ENCODE measurements around the gene DLX3. TPM values are rescaled to one million over a fixed set of nuclear protein-coding genes. Genes with fewer than 3 reads are reported as not detected.

The DLX3 gene
- total and polyA plus RNA-seq, 4 donors = not detected

GRCh38 chr17:49958723-49959122 is 36.3 kb downstream of the DLX3 start:
- TF ChIP-seq GABPA (IDR thresholded peaks at IDR 0.05 in 1 of 2, conservative IDR thresholded peaks at IDR 0.05 in 1 of 2) = no peak
- no peak for TF ChIP-seq RXRA (IDR thresholded peaks at IDR 0.05)
- TF ChIP-seq, protein P1, sequence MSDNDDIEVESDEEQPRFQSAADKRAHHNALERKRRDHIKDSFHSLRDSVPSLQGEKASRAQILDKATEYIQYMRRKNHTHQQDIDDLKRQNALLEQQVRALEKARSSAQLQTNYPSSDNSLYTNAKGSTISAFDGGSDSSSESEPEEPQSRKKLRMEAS (IDR thresholded peaks at IDR 0.05) = no peak
- no peak for TF ChIP-seq NR2F2 (IDR thresholded peaks at IDR 0.05)
- TF ChIP-seq FOXA2 (IDR thresholded peaks at IDR 0.05) = no peak
- no peak for TF ChIP-seq JUND (IDR thresholded peaks at IDR 0.05)
- TF ChIP-seq, protein P2, sequence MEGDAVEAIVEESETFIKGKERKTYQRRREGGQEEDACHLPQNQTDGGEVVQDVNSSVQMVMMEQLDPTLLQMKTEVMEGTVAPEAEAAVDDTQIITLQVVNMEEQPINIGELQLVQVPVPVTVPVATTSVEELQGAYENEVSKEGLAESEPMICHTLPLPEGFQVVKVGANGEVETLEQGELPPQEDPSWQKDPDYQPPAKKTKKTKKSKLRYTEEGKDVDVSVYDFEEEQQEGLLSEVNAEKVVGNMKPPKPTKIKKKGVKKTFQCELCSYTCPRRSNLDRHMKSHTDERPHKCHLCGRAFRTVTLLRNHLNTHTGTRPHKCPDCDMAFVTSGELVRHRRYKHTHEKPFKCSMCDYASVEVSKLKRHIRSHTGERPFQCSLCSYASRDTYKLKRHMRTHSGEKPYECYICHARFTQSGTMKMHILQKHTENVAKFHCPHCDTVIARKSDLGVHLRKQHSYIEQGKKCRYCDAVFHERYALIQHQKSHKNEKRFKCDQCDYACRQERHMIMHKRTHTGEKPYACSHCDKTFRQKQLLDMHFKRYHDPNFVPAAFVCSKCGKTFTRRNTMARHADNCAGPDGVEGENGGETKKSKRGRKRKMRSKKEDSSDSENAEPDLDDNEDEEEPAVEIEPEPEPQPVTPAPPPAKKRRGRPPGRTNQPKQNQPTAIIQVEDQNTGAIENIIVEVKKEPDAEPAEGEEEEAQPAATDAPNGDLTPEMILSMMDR (IDR thresholded peaks at IDR 0.05; ENCODE audit: low read depth, low read length, missing input control) = no peak
- no peak for TF ChIP-seq SP1 (IDR thresholded peaks at IDR 0.05)
- no peak for TF ChIP-seq TAF1 (conservative IDR thresholded peaks at IDR 0.05)
- no peak for TF ChIP-seq HNF4G (IDR thresholded peaks at IDR 0.05)
- TF ChIP-seq EGR1 (IDR thresholded peaks at IDR 0.05; ENCODE audit: low read depth in 2 of 2) = no peak
- TF ChIP-seq, protein P3, sequence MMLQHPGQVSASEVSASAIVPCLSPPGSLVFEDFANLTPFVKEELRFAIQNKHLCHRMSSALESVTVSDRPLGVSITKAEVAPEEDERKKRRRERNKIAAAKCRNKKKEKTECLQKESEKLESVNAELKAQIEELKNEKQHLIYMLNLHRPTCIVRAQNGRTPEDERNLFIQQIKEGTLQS (IDR thresholded peaks at IDR 0.05) = no peak
- no peak for TF ChIP-seq FOXA1 (IDR thresholded peaks at IDR 0.05)
- TF ChIP-seq RAD21 (IDR thresholded peaks at IDR 0.05) = no peak
- TF ChIP-seq, protein P4, sequence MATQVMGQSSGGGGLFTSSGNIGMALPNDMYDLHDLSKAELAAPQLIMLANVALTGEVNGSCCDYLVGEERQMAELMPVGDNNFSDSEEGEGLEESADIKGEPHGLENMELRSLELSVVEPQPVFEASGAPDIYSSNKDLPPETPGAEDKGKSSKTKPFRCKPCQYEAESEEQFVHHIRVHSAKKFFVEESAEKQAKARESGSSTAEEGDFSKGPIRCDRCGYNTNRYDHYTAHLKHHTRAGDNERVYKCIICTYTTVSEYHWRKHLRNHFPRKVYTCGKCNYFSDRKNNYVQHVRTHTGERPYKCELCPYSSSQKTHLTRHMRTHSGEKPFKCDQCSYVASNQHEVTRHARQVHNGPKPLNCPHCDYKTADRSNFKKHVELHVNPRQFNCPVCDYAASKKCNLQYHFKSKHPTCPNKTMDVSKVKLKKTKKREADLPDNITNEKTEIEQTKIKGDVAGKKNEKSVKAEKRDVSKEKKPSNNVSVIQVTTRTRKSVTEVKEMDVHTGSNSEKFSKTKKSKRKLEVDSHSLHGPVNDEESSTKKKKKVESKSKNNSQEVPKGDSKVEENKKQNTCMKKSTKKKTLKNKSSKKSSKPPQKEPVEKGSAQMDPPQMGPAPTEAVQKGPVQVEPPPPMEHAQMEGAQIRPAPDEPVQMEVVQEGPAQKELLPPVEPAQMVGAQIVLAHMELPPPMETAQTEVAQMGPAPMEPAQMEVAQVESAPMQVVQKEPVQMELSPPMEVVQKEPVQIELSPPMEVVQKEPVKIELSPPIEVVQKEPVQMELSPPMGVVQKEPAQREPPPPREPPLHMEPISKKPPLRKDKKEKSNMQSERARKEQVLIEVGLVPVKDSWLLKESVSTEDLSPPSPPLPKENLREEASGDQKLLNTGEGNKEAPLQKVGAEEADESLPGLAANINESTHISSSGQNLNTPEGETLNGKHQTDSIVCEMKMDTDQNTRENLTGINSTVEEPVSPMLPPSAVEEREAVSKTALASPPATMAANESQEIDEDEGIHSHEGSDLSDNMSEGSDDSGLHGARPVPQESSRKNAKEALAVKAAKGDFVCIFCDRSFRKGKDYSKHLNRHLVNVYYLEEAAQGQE (IDR thresholded peaks at IDR 0.05) = no peak
- no peak for TF ChIP-seq HNF4A (conservative IDR thresholded peaks at IDR 0.05)
- TF ChIP-seq, protein P5, sequence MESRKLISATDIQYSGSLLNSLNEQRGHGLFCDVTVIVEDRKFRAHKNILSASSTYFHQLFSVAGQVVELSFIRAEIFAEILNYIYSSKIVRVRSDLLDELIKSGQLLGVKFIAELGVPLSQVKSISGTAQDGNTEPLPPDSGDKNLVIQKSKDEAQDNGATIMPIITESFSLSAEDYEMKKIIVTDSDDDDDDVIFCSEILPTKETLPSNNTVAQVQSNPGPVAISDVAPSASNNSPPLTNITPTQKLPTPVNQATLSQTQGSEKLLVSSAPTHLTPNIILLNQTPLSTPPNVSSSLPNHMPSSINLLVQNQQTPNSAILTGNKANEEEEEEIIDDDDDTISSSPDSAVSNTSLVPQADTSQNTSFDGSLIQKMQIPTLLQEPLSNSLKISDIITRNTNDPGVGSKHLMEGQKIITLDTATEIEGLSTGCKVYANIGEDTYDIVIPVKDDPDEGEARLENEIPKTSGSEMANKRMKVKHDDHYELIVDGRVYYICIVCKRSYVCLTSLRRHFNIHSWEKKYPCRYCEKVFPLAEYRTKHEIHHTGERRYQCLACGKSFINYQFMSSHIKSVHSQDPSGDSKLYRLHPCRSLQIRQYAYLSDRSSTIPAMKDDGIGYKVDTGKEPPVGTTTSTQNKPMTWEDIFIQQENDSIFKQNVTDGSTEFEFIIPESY (IDR thresholded peaks at IDR 0.05) = no peak
- TF ChIP-seq YY1 (IDR thresholded peaks at IDR 0.05) = no peak
- WGBS = 92% methylated on average over 4 of the region's 4 CpGs
- H3K36me3 ChIP-seq (ENCODE audit: control insufficient read depth in 4 of 4, insufficient read depth in 3 of 4, low read depth in 1 of 4, low read length in 3 of 4) = no peaks in the 10 kb centered on the region
- no peaks in the 10 kb centered on the region for H3K9me3 ChIP-seq (ENCODE audit: control insufficient read depth in 4 of 4, low read length in 3 of 4)
- H3K27ac ChIP-seq (ENCODE audit: low read depth in 1 of 2, low read length in 2 of 2) = no peak overlapping the region
- peaks cover 0 to under 1% (median under 1%) of the 10 kb centered on the region in 4 donors for H3K4me1 ChIP-seq (ENCODE audit: control insufficient read depth in 4 of 4, insufficient read depth in 4 of 4, low read length in 3 of 4)
- DNase-seq (ENCODE audit: low spot score) = no peak
- peaks cover 0 to 10% (median 4%) of the 10 kb centered on the region in 4 donors for H3K27me3 ChIP-seq (ENCODE audit: control insufficient read depth in 4 of 4, insufficient read depth in 4 of 4, low read length in 3 of 4)
- no peak overlapping the region for H3K4me3 ChIP-seq (ENCODE audit: low read depth in 1 of 3, low read length in 3 of 3)
- no peak overlapping the region for H3K9ac ChIP-seq (ENCODE audit: low read depth in 1 of 2, low read length in 2 of 2)
